ENCODE results near the gene RBMXL3.

Gene RBMXL3

DNA sequence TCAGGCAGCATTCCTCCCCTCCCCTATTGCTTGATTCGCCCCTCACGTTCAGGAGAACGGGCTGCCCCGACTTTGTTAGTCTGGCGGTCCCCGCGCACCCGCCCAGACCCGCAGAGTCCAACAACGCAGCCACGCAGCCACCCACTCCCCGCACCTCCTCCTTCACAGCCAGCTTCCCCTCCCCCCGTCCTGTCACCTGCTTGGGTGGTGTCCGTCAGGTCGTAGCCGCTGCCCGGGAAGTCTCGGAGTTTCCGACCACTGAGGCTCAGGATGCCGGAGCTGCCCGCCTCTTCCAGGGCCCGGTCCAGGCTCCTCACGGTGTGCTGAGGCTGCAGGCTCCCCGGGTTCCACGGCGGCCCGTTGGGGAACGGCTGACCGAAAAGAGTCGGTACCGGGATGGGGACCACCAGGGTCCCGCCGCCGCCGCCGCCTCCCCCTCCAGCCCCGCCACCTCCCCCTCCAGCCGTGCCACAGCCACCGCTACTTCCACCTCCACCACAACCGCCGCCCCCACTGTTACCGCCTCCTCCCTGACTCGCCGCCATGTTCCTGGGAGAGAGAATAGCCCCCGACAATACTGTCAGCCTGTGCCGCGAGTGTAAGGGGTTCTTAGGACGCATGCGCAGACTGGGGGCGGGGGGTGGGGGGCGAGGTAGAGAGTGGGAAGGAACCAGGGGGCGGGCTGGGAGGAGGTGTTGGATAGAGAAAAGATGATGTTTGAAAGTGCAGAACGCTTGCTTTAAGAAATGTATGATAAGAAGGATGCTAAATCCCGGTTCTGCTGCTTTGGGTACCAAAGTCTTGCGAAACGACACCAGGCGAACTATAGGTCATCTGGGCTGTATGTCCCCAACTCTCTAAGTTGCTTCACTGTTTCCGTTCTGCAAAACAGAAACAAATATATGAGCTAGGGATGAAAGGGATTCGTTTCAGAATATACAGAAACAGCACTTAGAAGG is 44.6 kb downstream of the RBMXL3 start, which contains the start of gene LRCH2:
Gene LRCH2 (minus strand): TSS at position 600 of the 959 bp plus-strand sequence. CDS start 55 bp downstream, at position 545.
- DNase-seq (ENCODE audit: low spot score), result peak; percentile 54

DNA sequence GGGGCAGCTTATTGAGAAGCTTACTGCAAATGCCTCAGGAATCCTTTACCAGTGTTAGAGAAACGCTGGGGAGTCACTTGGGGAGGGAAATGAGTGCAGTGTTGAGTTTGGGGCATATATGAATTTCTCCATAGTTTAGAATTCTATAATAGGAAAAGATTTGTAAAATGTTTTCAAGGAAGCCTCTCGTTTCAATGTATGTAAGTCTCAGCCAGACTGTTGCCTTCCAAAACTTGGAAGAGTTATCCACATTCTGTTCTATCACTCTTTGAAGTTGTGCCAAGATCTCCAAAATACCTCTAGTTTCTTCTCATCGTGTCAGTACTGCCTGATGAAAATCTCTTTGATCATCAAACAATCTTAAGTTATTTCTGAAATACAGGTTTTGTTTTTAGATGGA is 45.3 kb downstream of the RBMXL3 start:
- no peak for DNase-seq (ENCODE audit: low spot score)

DNA sequence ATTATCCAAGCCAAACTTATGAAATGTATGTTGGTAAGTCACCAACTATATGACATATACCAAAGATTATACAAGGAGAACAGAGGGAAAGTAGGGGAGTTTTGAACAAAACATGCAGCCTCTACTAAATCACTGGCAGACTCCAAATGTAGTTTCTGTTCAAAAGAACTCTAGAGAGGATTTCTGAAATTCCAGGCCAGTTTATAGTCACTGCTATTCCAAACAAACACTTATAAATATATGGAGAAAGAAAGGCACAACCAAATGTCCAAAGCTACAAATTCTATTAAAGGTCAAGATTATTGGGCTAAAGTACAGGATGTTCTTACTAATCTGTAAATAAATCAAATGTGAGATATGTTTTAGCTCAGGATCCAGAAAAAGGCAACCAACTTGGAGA is 47.4 kb downstream of the RBMXL3 start:
- no peak for DNase-seq (ENCODE audit: low spot score)

DNA sequence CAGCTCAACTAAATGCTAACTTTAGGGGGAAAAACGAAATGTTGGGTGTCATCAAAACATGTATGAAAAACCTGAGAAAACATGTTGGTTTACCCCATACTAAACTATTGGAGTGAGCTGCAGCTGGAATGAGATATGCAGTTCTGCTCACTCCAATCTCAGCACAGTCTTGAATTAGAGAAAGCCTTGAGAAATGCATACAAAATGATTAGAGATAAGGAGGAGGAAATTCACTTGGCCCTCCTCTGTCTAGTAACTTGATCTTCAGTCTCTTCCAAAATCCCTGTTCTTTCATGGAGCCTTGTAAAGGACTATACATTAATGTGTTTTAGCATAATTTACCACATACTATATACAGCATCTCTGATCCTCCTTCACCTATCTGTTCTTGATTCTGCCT is 47.8 kb downstream of the RBMXL3 start:
- no peak for DNase-seq (ENCODE audit: low spot score)
